CD1c-positive myeloid dendritic cell (primary cell): ENCODE measurements around the gene VPS39.

Source experiments
- DNase-seq: peaks from one replicate; pipeline ENCODE4 v3.0.0-alpha.2; 2016; ENCODE audit errors: extremely low spot score

Gene VPS39

GRCh38 chr15:42198516-42198915 is 9.6 kb downstream of the VPS39 start:
- DNase-seq: no peak

- peak; percentile 29 for DNase-seq
Measured at GRCh38 chr15:42194513-42194912, 13.6 kb downstream of the VPS39 start.

GRCh38 chr15:42193383-42193782 is 14.7 kb downstream of the VPS39 start:
- DNase-seq: no peak

- no peak for DNase-seq
Measured at GRCh38 chr15:42191610-42192346, 16.3 kb downstream of the VPS39 start.

GRCh38 chr15:42190370-42190769 is 17.7 kb downstream of the VPS39 start:
- no peak for DNase-seq

- peak; percentile 79 for DNase-seq
Measured at GRCh38 chr15:42185801-42186200, 22.3 kb downstream of the VPS39 start.

GRCh38 chr15:42184736-42185135 is 23.4 kb downstream of the VPS39 start:
- DNase-seq: no peak

GRCh38 chr15:42184296-42184695 is 23.8 kb downstream of the VPS39 start:
- DNase-seq: peak; percentile 90

GRCh38 chr15:42182961-42183360 is 25.1 kb downstream of the VPS39 start:
- peak; percentile 82 for DNase-seq

GRCh38 chr15:42182328-42182886 is 25.7 kb downstream of the VPS39 start:
- DNase-seq: peak; percentile 54

GRCh38 chr15:42178056-42178455 is 30.0 kb downstream of the VPS39 start:
- DNase-seq: no peak

- no peak for DNase-seq
Measured at GRCh38 chr15:42175671-42176070, 32.4 kb downstream of the VPS39 start.

GRCh38 chr15:42172475-42172874 is 35.6 kb downstream of the VPS39 start:
- no peak for DNase-seq

GRCh38 chr15:42171795-42172194 is 36.3 kb downstream of the VPS39 start:
- no peak for DNase-seq

- peak; percentile 51 for DNase-seq
Measured at GRCh38 chr15:42171122-42171521, 37.0 kb downstream of the VPS39 start.

GRCh38 chr15:42166225-42166940 is 41.7 kb downstream of the VPS39 start:
- DNase-seq: no peak

GRCh38 chr15:42165106-42165505 is 43.0 kb downstream of the VPS39 start:
- peak; percentile 33 for DNase-seq

GRCh38 chr15:42163947-42164550 is 44.1 kb downstream of the VPS39 start:
- no peak for DNase-seq

- no peak for DNase-seq
Measured at GRCh38 chr15:42163291-42163690, 44.8 kb downstream of the VPS39 start.

- no peak for DNase-seq
Measured at GRCh38 chr15:42160136-42160535, 48.0 kb downstream of the VPS39 start.

GRCh38 chr15:42159381-42160015 is 48.6 kb downstream of the VPS39 start:
- no peak for DNase-seq

GRCh38 chr15:42158941-42159340 is 49.2 kb downstream of the VPS39 start:
- DNase-seq: no peak
